OCI-LY1 (cell line): ENCODE data around the gene DDX59.

Experiments
- EZH2 ChIP-seq: fragments of 200-600 bp; sonication (generic), shearing (Covaris generic); IDR thresholded peaks from 2 replicates; pipeline ENCODE4 v1.8.0; 2017; ENCODE audit warnings: borderline replicate concordance, mixed run types, mild to moderate bottlenecking, antibody characterized with exemption, low read length, moderate library complexity, mixed read lengths
- TF ChIP-seq, protein P1 (sequence below): fragments of 200-600 bp; sonication (generic), shearing (Covaris generic); IDR thresholded peaks from 2 replicates; pipeline ENCODE4 v1.5.1; 2017; ENCODE audit warnings: mild to moderate bottlenecking, antibody characterized with exemption, low read length, moderate library complexity, mixed read lengths

DNA sequence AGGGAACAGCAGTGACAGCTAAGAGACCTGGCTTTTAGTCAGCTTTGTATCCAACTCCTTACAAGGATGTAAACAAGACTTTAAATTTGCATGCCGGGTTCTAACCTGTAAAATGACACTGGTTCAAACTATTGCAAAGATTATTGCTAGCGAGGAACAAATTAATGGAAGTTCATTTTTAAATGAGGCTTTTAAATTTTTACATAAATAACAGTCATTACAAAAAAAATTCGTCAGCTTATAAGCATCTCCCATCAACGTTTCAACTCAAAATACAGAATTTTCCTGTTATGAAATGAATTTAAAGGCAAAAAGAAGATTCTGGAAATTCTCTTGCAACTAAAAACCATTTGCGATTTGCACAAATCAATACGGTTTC lies 49.8 kb downstream of the DDX59 start:
- TF ChIP-seq, protein P1, sequence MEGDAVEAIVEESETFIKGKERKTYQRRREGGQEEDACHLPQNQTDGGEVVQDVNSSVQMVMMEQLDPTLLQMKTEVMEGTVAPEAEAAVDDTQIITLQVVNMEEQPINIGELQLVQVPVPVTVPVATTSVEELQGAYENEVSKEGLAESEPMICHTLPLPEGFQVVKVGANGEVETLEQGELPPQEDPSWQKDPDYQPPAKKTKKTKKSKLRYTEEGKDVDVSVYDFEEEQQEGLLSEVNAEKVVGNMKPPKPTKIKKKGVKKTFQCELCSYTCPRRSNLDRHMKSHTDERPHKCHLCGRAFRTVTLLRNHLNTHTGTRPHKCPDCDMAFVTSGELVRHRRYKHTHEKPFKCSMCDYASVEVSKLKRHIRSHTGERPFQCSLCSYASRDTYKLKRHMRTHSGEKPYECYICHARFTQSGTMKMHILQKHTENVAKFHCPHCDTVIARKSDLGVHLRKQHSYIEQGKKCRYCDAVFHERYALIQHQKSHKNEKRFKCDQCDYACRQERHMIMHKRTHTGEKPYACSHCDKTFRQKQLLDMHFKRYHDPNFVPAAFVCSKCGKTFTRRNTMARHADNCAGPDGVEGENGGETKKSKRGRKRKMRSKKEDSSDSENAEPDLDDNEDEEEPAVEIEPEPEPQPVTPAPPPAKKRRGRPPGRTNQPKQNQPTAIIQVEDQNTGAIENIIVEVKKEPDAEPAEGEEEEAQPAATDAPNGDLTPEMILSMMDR, result no peak
- TF ChIP-seq EZH2, result no peak
